Fibroblast of lung (primary cell): ENCODE measurements around the gene BRINP3. TPM values are rescaled to one million over a fixed set of nuclear protein-coding genes. Genes with fewer than 3 reads are reported as not detected.
A peak's percentile ranks its signal among the peaks of the same experiment; 100 is the strongest.

Source experiments
- DNase-seq, 2 donors: peaks; one replicate each; pipeline versions ENCODE4 v3.0.0 to v3.0.0-alpha.2; 2010; ENCODE audit warnings: low read depth in 2 of 2
- H2AFZ ChIP-seq: 2 replicates; pipeline ENCODE4 v1.5.1; 2012; ENCODE audit warnings: low read length, control low read depth, inconsistent platforms
- H3K27ac ChIP-seq: 2 replicates; pipeline ENCODE4 v1.5.1; 2011; ENCODE audit warnings: low read length, control low read depth; ENCODE audit not compliant: insufficient read depth
- H3K27me3 ChIP-seq: 2 replicates; pipeline ENCODE4 v1.5.1; 2011; ENCODE audit warnings: mild to moderate bottlenecking, low read length; ENCODE audit not compliant: control insufficient read depth, insufficient read depth
- H3K36me3 ChIP-seq: 2 replicates; pipeline ENCODE4 v1.5.1; 2011; ENCODE audit warnings: low read length; ENCODE audit not compliant: control insufficient read depth, insufficient read depth
- H3K4me1 ChIP-seq: 2 replicates; pipeline ENCODE4 v1.5.1; 2011; ENCODE audit warnings: low read length; ENCODE audit not compliant: control insufficient read depth, insufficient read depth; ENCODE audit errors: extremely low read depth
- H3K4me2 ChIP-seq: 2 replicates; pipeline ENCODE4 v1.5.1; 2011; ENCODE audit warnings: low read length, control low read depth; ENCODE audit not compliant: insufficient read depth; ENCODE audit errors: extremely low read depth
- H3K4me3 ChIP-seq, 4 experiments: fragments of 200-600 bp in 1 of 4; sonication (generic) in 1 of 4; replicated peaks in 1 of 4; 2 replicates each; pipeline ENCODE4 v1.5.1; 2011 to 2016; ENCODE audit warnings: low read length in 4 of 4, low read depth in 3 of 4, mild to moderate bottlenecking in 3 of 4, control low read depth in 2 of 4, inconsistent platforms in 1 of 4, mixed read lengths in 1 of 4; ENCODE audit not compliant: insufficient read depth in 1 of 4; ENCODE audit errors: control extremely low read depth in 1 of 4
- H3K79me2 ChIP-seq: 2 replicates; pipeline ENCODE4 v1.5.1; 2012; ENCODE audit warnings: mild to moderate bottlenecking, low read length, inconsistent platforms; ENCODE audit not compliant: control insufficient read depth, insufficient read depth
- H3K9ac ChIP-seq: 2 replicates; pipeline ENCODE4 v1.5.1; 2011; ENCODE audit warnings: mild to moderate bottlenecking, low read length, control low read depth; ENCODE audit not compliant: insufficient read depth
- H3K9me3 ChIP-seq: 2 replicates; pipeline ENCODE4 v1.5.1; 2012; ENCODE audit warnings: low read depth, low read length; ENCODE audit not compliant: control insufficient read depth, insufficient read depth
- H4K20me1 ChIP-seq: 2 replicates; pipeline ENCODE4 v1.5.1; 2011; ENCODE audit warnings: low read length; ENCODE audit not compliant: control insufficient read depth, insufficient read depth; ENCODE audit errors: extremely low read depth
- EZH2 ChIP-seq: IDR thresholded peaks from 2 replicates; pipeline ENCODE4 v1.5.1; 2012; ENCODE audit warnings: low read length, control low read depth, mild to moderate bottlenecking; ENCODE audit errors: missing control alignments
- polyA plus RNA-seq, 2 donors: library from polyadenylated mRNA; depleted of rRNA in 1 of 2; stranded (reverse) in 1 of 2; unstranded in 1 of 2; fragments of >200 nt; gene quantifications; 2 replicates each; pipeline ENCODE4 v1.2.1, GENCODE V29; 2011 to 2012; ENCODE audit warnings: missing spikeins in 1 of 2
- total RNA-seq: library from RNA; depleted of rRNA; stranded (reverse); fragments of >200 nt; gene quantifications from 2 replicates; pipeline ENCODE4 v1.2.1, GENCODE V29; 2014
- TF ChIP-seq, protein P1 (sequence below), 2 donors: IDR thresholded peaks in 1 of 2; conservative IDR thresholded peaks in 1 of 2; 1 replicate in 1 of 2; 2 replicates in 1 of 2; pipeline ENCODE4 v1.5.1; 2011 to 2012; ENCODE audit warnings: low read length in 2 of 2, control low read depth in 1 of 2, inconsistent platforms in 1 of 2, low read depth in 1 of 2, mild to moderate bottlenecking in 1 of 2

The BRINP3 gene
- total and polyA plus RNA-seq, 2 donors (not counting 1 experiment from before 2014, with no cell fraction given), result 0.26 to 18.8 TPM

- no peak overlapping the region for H3K9ac ChIP-seq
- no peak overlapping the region for H3K4me2 ChIP-seq
- no peaks in the 10 kb centered on the region for H3K27me3 ChIP-seq
- H3K4me1 ChIP-seq, result no peaks in the 10 kb centered on the region
- H3K36me3 ChIP-seq, result no peaks in the 10 kb centered on the region
- no peaks in the 10 kb centered on the region for H4K20me1 ChIP-seq
- no peaks in the 10 kb centered on the region for H3K9me3 ChIP-seq
- TF ChIP-seq, protein P1, sequence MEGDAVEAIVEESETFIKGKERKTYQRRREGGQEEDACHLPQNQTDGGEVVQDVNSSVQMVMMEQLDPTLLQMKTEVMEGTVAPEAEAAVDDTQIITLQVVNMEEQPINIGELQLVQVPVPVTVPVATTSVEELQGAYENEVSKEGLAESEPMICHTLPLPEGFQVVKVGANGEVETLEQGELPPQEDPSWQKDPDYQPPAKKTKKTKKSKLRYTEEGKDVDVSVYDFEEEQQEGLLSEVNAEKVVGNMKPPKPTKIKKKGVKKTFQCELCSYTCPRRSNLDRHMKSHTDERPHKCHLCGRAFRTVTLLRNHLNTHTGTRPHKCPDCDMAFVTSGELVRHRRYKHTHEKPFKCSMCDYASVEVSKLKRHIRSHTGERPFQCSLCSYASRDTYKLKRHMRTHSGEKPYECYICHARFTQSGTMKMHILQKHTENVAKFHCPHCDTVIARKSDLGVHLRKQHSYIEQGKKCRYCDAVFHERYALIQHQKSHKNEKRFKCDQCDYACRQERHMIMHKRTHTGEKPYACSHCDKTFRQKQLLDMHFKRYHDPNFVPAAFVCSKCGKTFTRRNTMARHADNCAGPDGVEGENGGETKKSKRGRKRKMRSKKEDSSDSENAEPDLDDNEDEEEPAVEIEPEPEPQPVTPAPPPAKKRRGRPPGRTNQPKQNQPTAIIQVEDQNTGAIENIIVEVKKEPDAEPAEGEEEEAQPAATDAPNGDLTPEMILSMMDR (conservative IDR thresholded peaks at IDR 0.05 in 1 of 2, IDR thresholded peaks at IDR 0.05 in 1 of 2; ENCODE audit: low read depth in 1 of 2, low read length in 2 of 2), result no peak
- TF ChIP-seq EZH2, result no peak
- no peak overlapping the region for H2AFZ ChIP-seq
- DNase-seq, result peak; percentile 56 to 73
- no peak overlapping the region for H3K4me3 ChIP-seq
- no peak overlapping the region for H3K27ac ChIP-seq
- no peaks in the 10 kb centered on the region for H3K79me2 ChIP-seq
Observed at GRCh38 chr1:190205713-190206112, 272.0 kb downstream of the BRINP3 start.

GRCh38 chr1:190196020-190196419 is 281.6 kb downstream of the BRINP3 start:
- Histone ChIP-seq H3K36me3 (no peaks in the 10 kb centered on the region), H4K20me1 (no peaks in the 10 kb centered on the region), H3K79me2 (no peaks in the 10 kb centered on the region), H3K4me3 (no peak overlapping the region), H3K9me3 (no peaks in the 10 kb centered on the region), H3K27ac (no peak overlapping the region), H3K4me2 (no peak overlapping the region), H2AFZ (no peak overlapping the region), H3K9ac (no peak overlapping the region), H3K27me3 (no peaks in the 10 kb centered on the region), H3K4me1 (no peaks in the 10 kb centered on the region)
- no peak for DNase-seq
- TF ChIP-seq, protein P1 (conservative IDR thresholded peaks at IDR 0.05 in 1 of 2, IDR thresholded peaks at IDR 0.05 in 1 of 2; ENCODE audit: low read depth in 1 of 2, low read length in 2 of 2), result no peak
- TF ChIP-seq EZH2, result no peak

- H3K9me3 ChIP-seq, result no peaks in the 10 kb centered on the region
- no peak for TF ChIP-seq EZH2
- TF ChIP-seq, protein P1 (conservative IDR thresholded peaks at IDR 0.05 in 1 of 2, IDR thresholded peaks at IDR 0.05 in 1 of 2; ENCODE audit: low read depth in 1 of 2, low read length in 2 of 2), result no peak
- no peak overlapping the region for H3K4me3 ChIP-seq
- no peak for DNase-seq
- H3K36me3 ChIP-seq, result no peaks in the 10 kb centered on the region
- no peak overlapping the region for H3K27ac ChIP-seq
- H3K4me1 ChIP-seq, result no peaks in the 10 kb centered on the region
- no peaks in the 10 kb centered on the region for H3K79me2 ChIP-seq
- no peak overlapping the region for H3K9ac ChIP-seq
- H3K4me2 ChIP-seq, result no peak overlapping the region
- no peaks in the 10 kb centered on the region for H3K27me3 ChIP-seq
- H4K20me1 ChIP-seq, result no peaks in the 10 kb centered on the region
- no peak overlapping the region for H2AFZ ChIP-seq
Observed at GRCh38 chr1:190193508-190194115, 284.1 kb downstream of the BRINP3 start.
